Activated effector memory CD4-positive, alpha-beta T cell treated with Interleukin-2 at 50 U/mL for 16 hours (primary cell): ENCODE data around the gene ELAC1.
"Not testable (repeated sequence)": the region's sequence is repeated elsewhere in the genome, so short reads cannot be mapped to it uniquely, and the experiment has no call there.

ENCODE experiments used
- DNase-seq: peaks from one replicate; pipeline ENCODE4 v3.0.0-alpha.2; 2020

Gene ELAC1

DNA sequence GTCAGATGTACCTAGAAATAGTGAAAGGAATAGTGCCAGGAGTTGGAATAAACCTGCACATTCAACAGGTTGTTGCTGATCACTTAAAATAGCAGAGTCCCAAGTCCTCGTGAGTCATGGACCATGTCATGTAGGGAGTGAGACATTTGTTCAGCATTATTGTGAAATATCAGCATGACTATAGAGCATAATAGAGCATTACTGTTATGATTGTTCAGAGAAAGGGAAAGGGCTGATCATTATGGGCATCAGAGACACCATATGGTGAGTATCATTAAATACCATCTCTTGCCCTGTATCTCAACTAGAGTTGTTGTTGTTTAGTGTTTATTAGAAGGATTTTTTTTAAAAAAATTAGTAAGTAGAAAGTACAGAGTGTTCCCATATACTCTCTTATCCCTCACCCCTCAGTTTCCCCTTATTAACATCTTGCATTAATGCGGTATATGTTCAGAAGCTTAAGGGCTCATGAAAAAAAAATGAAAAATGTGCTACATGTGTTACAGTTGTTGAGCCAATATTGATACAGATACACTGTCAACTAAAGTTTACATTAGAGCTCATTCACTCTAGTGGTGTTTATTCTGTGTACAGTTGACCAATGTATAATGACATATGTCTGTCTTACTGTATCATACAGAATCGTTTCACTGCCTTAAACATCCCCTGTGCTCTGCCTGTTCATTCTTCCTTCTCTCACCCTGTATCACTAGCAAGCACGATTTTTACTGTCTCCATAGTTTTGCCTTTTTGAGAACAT, 5.7 kb downstream of the ELAC1 start:
- no peak for DNase-seq

DNA sequence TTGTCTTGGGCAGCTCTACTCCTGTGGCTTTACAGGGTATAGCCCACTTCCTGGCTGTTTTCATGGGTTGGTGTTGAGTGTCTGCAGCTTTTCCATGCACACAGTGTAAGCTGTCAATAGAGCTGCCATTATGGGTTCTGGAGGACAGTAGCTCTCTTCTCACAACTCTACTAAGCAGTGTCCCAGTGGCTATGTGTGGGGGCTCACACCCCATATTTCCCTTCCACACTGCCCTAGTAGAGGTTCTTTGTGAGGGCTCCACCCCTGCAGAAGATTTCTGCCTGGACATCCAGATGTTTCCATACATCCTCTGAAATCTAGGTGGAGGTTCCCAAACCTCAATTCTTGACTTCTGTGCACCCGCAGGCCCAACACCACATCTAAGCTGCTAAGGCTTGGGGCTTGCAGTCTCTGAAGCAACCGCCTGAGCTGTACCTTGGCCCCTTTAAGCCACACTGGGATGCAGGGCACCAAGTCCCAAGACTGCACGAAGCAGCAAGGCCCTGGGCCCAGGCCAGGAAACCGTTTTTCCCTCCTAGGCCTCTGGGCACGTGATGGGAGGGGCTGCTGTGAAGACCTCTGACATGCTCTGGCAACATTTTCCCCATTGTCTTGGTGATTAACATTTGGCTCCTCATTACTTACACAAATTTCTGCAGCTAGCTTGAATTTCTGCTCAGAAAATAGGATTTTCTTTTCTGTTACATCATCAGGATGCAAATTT, 9.4 kb downstream of the ELAC1 start:
- no peak for DNase-seq

DNA sequence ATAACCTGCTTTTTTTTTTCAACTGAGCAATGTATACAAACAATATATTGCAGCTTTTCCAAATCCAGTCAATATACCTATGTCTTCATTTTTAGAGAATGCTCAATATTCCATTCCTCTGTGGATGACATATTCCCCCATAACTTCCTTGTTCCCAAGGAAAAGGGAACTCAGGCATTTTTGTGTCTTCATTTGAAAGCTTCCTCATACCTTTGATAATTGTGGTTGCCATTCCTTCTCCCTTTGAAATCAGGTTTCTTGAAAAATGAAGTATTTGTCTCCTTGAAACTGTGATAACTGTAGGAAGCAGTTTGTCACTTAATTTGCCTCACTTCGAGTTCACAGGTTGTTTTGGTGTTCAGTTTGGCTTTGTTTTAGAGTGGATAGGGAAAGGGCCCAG, 13.5 kb downstream of the ELAC1 start:
- DNase-seq, result no peak

DNA sequence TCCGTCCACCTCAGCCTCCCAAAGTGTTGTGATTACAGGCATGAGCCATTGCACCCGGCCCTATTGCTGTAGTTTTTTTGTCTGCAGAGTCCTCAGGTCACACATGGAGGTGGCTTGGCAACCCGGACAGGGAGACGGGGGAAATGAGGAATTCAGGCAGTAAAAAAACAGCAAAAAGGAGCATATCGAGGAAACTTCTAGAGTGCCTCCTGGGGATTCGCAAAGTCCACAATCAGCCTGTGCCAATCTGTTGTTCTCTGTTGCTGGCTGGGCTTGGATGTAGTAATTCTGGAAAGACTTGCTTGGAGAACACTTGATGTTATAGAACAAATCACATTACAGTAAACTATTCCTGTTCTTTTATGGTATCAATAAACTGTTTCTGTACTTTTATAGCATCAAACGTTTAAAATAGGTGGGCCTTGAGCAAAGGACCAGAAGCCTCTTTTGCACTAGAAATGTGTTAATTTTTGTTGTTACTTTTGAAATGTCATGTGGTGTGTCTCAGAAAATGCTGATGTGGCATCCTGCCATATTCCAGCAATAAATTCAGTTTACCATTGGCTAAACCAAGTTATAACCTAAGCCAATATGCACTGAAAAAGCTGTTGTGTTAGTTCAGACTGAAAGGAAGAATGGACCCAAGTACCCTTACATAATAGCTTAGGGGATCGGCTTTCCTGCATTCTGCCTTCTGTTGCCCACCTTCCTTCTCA, 14.4 kb downstream of the ELAC1 start:
- no peak for DNase-seq

DNA sequence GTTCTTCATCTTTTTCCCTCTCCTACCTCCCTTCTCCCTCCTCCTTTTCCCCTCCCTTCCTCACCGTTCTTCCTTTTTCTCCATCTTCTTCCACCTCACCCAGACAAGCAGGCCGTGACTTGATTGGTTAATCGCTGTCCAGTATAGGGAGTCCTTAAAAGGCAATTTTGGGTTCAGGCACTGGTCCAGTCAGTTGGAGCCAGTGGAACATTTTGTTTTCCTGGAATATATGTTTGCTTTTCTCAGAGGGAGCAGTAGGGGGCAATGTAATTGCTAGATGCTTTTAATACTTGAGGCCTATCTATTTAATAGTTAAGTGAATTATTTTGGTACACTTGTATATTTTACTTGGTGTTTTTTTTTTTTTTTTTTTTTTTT, 15.0 kb downstream of the ELAC1 start:
- no peak for DNase-seq

DNA sequence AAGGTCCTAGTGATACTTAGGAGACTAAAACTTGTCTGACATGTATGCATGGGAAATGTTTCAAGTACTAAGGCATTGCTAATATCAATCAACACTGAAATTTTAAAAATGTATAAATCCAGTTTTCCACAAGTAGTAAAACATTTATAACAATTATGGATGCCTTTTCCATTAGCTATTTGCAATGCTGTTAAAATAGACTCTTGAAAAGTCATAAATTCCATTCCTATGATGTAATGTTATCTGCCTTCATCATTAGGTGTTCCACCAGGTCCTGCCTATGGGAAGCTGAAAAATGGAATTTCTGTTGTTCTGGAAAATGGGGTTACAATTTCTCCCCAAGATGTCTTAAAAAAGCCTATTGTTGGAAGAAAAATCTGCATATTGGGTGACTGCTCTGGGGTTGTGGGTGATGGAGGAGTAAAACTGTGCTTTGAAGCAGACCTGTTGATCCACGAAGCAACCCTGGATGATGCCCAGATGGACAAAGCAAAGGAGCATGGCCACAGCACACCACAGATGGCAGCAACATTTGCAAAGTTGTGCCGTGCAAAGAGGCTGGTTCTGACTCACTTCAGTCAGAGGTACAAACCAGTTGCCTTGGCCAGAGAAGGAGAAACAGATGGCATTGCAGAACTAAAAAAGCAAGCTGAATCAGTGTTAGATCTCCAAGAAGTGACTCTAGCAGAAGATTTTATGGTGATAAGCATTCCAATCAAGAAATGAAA, 18.7 kb downstream of the ELAC1 start:
- DNase-seq, result no peak

DNA sequence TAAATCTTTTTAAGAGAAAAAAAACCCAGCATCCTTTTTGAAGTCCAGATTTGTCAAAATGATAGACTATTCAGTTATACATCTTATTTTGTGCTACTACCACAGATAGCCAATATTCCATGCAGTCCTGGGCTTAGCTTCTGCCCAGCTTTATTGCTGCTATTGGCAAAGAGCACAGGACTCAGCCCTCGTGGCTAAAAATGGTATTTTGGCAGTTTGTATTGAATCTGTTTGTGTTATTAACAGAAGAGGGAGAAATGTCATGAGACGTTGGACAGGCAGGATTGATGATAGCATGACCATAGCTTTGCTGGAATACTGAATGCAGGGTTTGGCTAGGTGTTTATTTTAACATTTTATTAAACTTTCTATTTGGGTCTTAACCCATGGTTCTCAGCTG, 19.4 kb downstream of the ELAC1 start:
- DNase-seq, result no peak

DNA sequence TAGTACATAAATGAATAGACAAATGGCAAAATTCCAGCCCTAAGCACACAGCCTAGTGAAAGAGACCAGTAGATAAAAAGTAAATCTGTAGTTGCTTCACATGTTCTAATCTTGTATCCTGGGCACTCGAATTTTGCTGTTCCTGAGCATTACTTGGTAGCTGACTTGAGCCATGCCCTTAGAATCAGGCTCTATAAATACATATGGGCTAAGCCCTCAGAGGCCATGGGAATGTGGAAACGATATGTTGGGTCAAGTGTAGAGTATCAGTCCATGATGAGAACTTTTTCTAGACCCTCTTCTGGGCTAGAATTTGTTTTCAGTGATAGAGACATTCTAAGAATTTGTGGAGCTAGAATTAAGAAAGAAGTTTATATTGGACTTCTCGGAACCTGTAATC, 21.9 kb downstream of the ELAC1 start:
- no peak for DNase-seq

DNA sequence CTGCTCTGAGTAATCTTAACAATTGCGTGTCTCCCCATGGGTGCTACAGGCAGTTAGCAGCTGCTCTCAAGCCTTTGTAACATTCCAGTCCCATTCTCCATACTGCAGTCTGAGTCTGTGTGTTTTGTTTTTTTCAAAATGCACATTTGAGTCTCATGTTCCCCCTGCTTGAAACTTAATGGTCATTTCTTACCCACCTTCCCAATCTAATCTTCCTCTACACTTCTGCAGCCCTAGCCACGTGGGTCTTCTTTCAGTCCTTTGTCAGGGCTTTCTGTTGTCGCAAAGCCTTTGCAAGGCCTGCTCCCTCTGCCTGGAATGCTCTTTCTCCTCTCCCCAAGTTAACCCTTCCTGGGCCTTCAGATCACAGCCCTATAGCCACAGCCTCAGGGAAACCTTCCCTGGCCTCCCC, 24.5 kb downstream of the ELAC1 start:
- DNase-seq, result no peak

DNA sequence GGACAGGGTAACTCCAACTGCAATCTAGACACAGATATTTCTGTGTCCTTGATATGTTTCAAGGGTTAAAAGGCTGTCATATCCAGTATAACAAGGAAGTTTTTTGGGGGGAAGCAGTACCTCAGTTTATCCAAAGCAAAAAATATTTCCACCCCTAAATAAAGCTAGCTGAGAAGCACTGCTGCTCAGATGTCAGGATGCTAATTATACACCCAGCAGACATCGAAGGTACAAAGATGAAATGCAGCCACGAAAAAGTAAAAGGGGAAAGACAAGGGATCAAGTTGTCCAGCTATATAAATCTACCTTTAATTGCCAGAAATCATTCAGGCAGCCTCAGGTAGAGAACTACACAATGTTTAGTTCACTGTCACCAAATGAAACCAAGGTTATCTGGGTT, 26.2 kb downstream of the ELAC1 start:
- DNase-seq, result no peak

DNA sequence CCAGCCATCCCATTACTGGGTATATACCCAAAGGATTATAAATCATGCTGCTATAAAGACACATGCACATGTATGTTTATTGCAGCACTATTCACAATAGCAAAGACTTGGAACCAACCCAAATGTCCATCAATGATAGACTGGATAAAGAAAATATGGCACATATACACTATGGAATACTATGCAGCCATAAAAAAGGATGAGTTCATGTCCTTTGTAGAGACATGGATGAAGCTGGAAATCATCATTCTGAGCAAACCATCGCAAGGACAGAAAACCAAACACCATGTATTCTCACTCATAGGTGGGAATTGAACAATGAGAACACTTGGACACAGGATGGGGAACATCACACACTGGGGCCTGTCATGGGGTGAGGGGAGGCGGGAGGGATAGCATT, 35.3 kb downstream of the ELAC1 start:
- not testable (repeated sequence) for DNase-seq

DNA sequence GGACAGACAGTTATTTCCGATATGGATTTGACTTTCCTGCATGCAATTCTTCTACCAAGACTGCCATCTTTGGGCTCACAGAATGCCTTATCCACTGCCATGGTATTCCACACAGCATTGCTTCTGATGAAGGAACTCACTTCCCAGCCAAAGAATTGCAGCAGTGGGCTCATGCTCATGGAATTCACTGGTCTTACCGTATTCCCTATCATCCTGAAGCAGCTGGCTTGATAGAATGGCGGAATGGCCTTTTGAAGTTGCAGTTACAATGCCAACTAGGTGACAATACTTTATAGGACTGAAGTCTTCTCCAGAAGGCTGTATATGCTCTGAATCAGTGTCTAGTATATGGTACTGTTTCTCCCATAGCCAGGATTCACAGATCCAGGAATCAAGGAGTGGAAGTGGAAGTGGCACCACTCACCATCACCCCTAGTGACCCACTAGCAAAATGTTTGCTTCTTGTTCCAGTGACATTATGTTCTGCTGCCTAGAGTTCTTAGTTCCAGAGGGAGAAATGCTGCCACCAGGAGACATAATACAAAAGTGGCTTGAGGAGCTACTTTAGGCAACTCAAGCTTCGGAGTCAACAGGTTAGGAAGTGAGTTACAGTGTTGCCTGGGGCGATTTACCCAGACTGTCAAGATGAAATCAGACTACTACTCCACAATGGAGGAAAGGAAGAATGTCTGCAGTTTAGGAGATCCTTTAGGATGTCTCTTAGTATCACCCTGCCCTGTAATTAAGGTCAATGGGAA, 38.4 kb downstream of the ELAC1 start:
- DNase-seq, result no peak

DNA sequence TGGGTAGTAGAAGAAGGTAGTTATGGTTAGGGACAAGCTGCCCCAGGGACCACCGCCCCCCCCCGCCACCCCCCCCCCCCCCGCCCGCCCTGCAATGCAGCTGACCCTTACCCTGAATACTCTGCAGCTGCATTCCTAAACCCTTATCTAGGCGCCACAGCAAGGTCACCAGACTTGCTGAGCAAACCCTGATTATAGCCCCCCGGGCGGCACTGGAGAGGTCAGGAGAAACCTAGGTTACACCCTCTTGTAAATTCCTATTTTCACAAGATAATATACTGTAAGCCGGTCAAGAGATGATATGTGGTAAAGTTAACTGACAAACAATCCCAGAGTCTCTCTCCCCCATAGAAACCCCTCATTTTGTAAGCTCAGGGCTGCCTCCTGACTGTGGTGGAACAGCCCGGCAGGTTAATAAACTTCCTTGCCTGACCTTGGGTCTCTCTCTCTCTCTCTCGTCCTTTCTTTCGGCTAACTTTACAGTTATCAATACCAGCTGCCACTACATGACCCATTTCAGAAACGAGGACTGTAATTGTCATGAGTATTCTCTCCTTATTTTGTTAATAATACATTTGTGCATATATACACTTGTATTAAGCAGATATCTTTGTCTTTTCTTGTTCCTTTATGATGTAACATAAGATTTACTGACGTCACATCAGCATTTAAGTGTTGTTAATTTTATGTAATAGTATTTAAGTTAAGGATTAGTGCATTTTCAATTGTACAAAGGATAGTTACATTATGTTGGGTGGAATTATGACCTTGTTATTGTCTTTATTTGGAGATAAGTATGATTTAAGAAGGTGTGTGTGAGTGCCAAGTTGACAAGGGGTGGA, 39.3 kb downstream of the ELAC1 start:
- DNase-seq, result no peak

DNA sequence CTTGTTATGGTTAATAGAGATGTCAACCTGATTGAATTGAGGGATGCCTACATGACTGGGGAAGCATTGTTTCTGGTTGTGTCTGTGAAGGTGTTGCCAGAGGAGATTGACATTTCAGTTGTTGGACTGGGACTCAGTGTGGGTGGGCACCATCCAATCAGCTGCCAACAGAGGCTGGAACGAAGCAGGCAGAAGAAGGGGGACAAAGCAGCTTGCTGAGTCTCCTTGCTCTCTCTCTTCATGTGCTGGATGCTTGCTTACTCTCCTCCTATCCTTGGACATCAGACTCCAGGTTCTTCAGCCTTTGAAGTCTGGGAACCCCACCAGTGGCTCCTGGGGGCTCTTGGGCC, 39.9 kb downstream of the ELAC1 start:
- DNase-seq, result no peak

DNA sequence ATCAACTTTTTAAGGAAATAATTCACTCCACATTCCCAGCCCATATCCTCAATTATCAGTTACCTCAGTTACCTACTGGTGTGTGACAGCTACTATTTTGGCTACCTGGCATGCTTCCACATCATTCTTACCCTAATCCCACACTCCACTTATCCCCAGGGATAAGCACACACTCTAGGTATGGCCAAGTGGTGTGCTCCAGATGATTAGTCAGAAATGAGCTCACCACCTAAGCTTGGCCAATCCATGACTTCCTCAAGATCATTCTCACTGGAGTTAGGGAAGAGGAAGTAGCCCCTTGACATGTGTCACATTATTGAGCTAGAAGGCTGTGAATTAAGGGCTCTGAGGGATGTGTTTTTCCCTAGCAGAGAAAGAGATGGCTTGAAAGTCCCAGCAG, 41.2 kb downstream of the ELAC1 start:
- no peak for DNase-seq

DNA sequence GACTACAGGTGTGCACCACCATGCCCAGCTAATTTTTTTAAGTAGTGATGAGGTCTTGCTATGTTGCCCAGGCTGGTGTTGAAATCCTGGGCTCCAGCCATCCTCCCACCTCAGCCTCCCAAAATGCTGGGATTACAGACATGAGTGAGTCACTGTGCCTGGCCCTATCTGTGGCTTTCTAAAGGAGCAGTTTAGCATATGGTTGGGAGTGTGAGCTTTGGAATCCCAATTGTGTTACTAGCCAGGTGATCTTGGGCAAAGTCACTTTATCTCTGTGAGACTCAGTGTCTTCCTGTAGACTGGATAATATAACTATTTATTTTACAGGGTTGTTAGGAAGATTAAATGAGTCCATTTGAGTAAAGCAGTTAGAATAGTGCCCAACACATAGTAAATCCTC, 42.4 kb downstream of the ELAC1 start:
- DNase-seq, result no peak

DNA sequence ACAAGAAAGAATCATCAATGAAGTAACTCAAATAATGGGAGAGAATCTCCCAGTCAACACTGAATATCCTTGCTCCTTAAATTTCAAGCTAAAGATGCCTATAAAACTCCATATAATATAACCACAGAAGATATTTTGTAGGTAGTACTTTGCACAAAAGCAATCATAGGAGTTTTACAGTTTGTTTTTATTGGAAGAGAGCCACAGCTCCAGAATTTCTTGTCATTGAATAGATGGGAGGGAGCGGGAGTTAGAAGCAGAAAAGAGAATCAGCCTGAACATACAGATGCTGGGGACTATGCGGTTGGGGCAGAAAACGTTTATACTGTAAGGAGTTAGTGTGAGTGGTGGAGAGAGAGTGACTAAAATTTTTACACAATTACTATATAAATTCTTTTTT, 43.9 kb downstream of the ELAC1 start:
- no peak for DNase-seq

DNA sequence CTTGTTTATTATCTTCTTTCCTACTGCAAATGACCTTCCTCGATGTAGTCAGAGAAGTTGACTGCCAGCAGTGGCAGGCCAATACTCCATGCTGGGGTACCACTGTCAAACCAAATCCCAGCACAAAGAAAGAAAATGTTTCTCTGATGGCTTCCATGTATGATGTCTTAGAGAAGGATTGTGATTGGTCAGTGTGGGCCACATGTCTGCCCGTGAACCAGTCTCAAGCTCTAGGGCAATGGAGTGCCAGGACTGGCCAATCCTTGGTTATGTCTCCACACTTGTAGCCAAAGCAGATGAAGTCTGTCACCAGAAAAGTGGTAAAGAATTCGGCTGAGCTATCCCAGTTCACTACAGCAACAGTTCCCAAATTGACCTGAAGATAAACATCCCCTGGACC, 44.6 kb downstream of the ELAC1 start:
- DNase-seq, result no peak

DNA sequence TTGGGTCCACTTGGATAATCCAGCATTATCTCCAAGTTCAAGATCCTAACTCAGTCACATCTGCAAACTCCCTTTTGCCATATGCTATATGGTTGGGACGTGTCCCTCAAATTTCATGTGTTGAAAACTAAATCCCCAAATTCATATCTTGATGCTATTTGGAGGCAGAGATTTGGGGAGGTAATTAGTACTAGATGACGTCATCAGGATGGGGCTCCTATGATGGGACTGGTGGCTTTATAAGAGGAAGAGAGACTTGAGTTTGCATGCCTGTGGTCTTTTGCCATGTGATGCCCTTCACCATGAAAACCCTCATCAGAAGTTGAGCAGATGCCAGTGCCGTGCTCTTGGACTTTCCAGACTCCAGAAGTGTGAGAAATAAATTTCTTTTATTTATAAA, 45.4 kb downstream of the ELAC1 start:
- DNase-seq, result no peak

DNA sequence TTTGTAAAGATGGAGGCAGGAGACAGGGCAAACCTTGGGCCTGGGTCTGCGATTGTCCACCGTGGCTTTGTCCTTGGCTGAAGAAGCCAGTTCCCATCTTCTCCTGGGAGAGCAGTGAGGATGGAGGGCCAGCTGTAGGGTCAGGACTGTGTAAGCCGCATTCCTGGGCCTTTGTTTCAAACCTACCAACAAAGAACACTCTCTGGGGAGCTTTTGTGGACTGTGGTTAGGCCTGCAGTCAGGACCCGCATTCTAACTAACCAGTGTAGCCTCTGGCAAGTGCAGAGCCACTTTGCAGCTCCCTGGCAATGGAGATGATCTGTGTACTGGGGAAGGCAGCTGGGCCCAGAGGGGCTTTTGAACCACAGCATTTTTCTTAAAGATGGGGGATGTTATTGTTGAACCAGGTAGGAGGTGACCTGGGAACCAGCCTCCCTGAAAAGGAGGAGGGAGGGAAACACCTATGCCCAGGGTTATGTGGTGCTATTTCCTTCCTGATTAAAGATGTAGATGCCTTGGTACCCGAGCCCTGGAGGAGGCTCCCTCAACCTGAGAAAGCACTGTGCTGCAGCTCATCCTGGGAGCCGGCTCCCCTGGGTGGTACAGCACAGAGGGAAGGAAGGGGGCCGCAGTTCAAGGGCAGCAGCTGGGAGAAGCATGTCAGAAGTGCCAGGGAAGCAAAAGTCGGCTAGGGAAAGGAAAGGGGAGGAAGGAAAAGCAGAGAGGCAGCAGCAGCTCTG, 49.5 kb downstream of the ELAC1 start:
- DNase-seq, result no peak

DNA sequence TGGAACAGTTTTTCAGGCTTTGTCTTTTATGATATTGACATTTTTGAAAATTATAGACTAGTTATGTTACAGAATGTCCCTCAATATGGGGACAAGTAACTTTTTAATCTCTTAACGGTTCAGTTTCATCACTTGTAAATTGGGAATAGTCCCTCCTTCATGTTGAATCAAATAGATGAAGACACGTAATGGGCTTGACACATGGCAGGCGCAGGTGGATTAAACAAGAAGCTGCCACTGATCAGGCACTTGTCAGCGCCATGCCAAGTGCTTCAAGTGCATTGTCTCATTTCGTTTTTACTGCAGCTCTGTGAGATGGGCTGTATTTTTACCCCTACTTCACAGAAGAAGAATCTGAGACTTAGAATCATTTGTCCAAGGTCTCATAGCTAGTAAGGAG, 52.7 kb downstream of the ELAC1 start:
- DNase-seq, result no peak
